Kidney (tissue), 14 donors: ENCODE data around the gene COLEC12. TPM values are rescaled to one million over a fixed set of nuclear protein-coding genes. Genes with fewer than 3 reads are reported as not detected.

Source experiments
- DNase-seq, 5 donors: peaks; one replicate each; pipeline ENCODE4 v3.0.0-alpha.2; 2013 to 2020
- FAIRE-seq: peaks from 2 replicates; lab custom pipeline; 2012; peaks lifted over from hg19 to GRCh38; lab: Jason Lieb, UNC
- H3K27ac ChIP-seq, 2 donors: one replicate each; pipeline ENCODE4 v1.7.0; 2013; ENCODE audit warnings: low read depth in 2 of 2, low read length in 2 of 2, inconsistent platforms in 1 of 2
- H3K27me3 ChIP-seq: one replicate; pipeline ENCODE4 v1.7.1; 2013; ENCODE audit warnings: low read length, inconsistent platforms; ENCODE audit not compliant: control insufficient read depth, insufficient read depth
- H3K36me3 ChIP-seq, 3 donors: one replicate each; pipeline versions ENCODE4 v1.7.0 to v1.7.1; 2013; ENCODE audit warnings: low read length in 3 of 3, control low read depth in 1 of 3, inconsistent platforms in 1 of 3; ENCODE audit not compliant: insufficient read depth in 3 of 3, control insufficient read depth in 2 of 3
- H3K4me1 ChIP-seq, 3 donors: one replicate each; pipeline versions ENCODE4 v1.7.0 to v1.7.1; 2013; ENCODE audit warnings: low read length in 3 of 3, inconsistent platforms in 1 of 3, low read depth in 1 of 3; ENCODE audit not compliant: control insufficient read depth in 2 of 3, insufficient read depth in 2 of 3
- H3K4me3 ChIP-seq, 3 donors: one replicate each; pipeline versions ENCODE4 v1.7.0 to v1.8.1; 2013; ENCODE audit warnings: low read length in 3 of 3, control low read depth in 1 of 3, inconsistent platforms in 1 of 3
- H3K9ac ChIP-seq, 3 donors: one replicate each; pipeline versions ENCODE4 v1.7.0 to v1.7.1; 2013; ENCODE audit warnings: low read length in 3 of 3, control low read depth in 1 of 3, inconsistent platforms in 1 of 3
- H3K9me3 ChIP-seq, 3 donors: one replicate each; pipeline versions ENCODE4 v1.7.0 to v1.7.1; 2013; ENCODE audit warnings: low read length in 3 of 3, control low read depth in 1 of 3, inconsistent platforms in 1 of 3; ENCODE audit not compliant: control insufficient read depth in 2 of 3, insufficient read depth in 1 of 3
- intact Hi-C: fragments of 100-400 bp; cut with DNase I; formaldehyde crosslinking; loops from one replicate; pipeline ENCODE4 v1.11.1; 2022
- polyA plus RNA-seq: library from polyadenylated mRNA; stranded (reverse); fragments of 350-450 nt; fragmentation: Illumina TruSeq; extraction: RNeasy Lipid Tissue Mini Kit (QIAGEN cat#74804); gene quantifications from one replicate; pipeline ENCODE4 v1.2.3, GENCODE V29; 2014; ENCODE audit warnings: low read depth, low replicate concordance; ENCODE audit not compliant: insufficient read depth
- total RNA-seq: library from RNA; stranded (reverse); fragmentation: NEBNext Ultra II Directional; extraction: Animal tissue kit (Norgen Biotek cat#: 25700); gene quantifications from one replicate; pipeline ENCODE4 v1.2.1, GENCODE V29; 2021
- TF ChIP-seq, protein P1 (sequence below): IDR thresholded peaks from 3 replicates; pipeline ENCODE4 v1.5.1; 2012; ENCODE audit warnings: mild to moderate bottlenecking, moderate library complexity, borderline replicate concordance; ENCODE audit not compliant: insufficient read depth; ENCODE audit errors: extremely low read depth
- donor health status: control.
- donor health status: control.
- donor health status: control.
- donor health status: control.
- donor health status: control.
- donor health status: DM: yes; HTN: yes; CAD: no.
- donor health status: Normal renal cell carcinoma (clear cell type).

The COLEC12 gene
- total and polyA plus RNA-seq, 2 donors from 2014 or later = 1.3 to 7.4 TPM

GRCh38 chr18:274313-274712, 226.2 kb downstream of the COLEC12 start:
- intact Hi-C loops = no loop called here
- Histone ChIP-seq H3K27ac (no peak overlapping the region), H3K27me3 (no peaks in the 10 kb centered on the region), H3K4me3 (no peak overlapping the region), H3K36me3 (no peaks in the 10 kb centered on the region), H3K9me3 (no peaks in the 10 kb centered on the region), H3K9ac (no peak overlapping the region), H3K4me1 (peaks cover 0 to 5% (median 0%) of the 10 kb centered on the region in 3 donors)
- TF ChIP-seq, protein P1, sequence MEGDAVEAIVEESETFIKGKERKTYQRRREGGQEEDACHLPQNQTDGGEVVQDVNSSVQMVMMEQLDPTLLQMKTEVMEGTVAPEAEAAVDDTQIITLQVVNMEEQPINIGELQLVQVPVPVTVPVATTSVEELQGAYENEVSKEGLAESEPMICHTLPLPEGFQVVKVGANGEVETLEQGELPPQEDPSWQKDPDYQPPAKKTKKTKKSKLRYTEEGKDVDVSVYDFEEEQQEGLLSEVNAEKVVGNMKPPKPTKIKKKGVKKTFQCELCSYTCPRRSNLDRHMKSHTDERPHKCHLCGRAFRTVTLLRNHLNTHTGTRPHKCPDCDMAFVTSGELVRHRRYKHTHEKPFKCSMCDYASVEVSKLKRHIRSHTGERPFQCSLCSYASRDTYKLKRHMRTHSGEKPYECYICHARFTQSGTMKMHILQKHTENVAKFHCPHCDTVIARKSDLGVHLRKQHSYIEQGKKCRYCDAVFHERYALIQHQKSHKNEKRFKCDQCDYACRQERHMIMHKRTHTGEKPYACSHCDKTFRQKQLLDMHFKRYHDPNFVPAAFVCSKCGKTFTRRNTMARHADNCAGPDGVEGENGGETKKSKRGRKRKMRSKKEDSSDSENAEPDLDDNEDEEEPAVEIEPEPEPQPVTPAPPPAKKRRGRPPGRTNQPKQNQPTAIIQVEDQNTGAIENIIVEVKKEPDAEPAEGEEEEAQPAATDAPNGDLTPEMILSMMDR = no peak
- no peak for DNase-seq
- FAIRE-seq = no peak

GRCh38 chr18:273525-273924, 227.0 kb downstream of the COLEC12 start:
- Histone ChIP-seq H3K4me3 (no peak overlapping the region), H3K27ac (no peak overlapping the region), H3K9me3 (no peaks in the 10 kb centered on the region), H3K27me3 (no peaks in the 10 kb centered on the region), H3K4me1 (peaks cover 0 to 12% (median 4%) of the 10 kb centered on the region in 3 donors), H3K36me3 (no peaks in the 10 kb centered on the region), H3K9ac (no peak overlapping the region)
- FAIRE-seq = no peak
- intact Hi-C loops = no loop called here
- TF ChIP-seq, protein P1 = no peak
- DNase-seq = no peak

DNA sequence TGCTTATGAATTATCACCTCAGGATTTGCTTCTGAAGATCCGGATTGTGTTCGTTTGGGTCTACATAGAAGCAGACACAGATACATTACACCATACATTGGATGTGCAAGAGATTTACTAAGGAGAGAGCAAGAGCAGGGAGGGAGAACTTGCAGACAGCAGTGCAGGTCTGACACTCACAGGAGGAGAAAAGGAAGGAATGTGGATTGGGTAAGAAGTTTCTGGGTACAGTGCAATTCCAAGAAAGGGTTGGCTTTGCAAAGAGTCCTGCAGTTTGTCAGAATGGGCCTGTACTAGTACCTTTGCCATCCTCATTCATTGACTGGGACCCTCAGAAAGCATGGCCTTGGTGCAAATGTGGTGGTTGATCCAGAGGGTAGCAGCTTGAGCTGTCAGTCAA, 227.9 kb downstream of the COLEC12 start:
- no peak for FAIRE-seq
- Histone ChIP-seq H3K27me3 (no peaks in the 10 kb centered on the region), H3K27ac (no peak overlapping the region), H3K4me3 (no peak overlapping the region), H3K36me3 (no peaks in the 10 kb centered on the region), H3K4me1 (peaks cover 0 to 12% (median 4%) of the 10 kb centered on the region in 3 donors), H3K9ac (no peak overlapping the region), H3K9me3 (no peaks in the 10 kb centered on the region)
- no peak for DNase-seq
- intact Hi-C loops = no loop called here
- TF ChIP-seq, protein P1 = no peak
